Mucosa of gallbladder (tissue), 1 donor: ENCODE data around the gene UBE2QL1. TPM values are rescaled to one million over a fixed set of nuclear protein-coding genes. Genes with fewer than 3 reads are reported as not detected.

Experiments
- DNase-seq: peaks from one replicate; pipeline ENCODE4 v3.0.0-alpha.2; 2020; ENCODE audit warnings: low spot score
- total RNA-seq: library from RNA; stranded (reverse); gene quantifications from one replicate; pipeline ENCODE4 v1.2.1, GENCODE V29; 2021
- donor health status: DM: no; HTN: no; CAD: no.

Gene UBE2QL1
- total RNA-seq, 1 donor from 2014 or later = 1.6 TPM

DNA sequence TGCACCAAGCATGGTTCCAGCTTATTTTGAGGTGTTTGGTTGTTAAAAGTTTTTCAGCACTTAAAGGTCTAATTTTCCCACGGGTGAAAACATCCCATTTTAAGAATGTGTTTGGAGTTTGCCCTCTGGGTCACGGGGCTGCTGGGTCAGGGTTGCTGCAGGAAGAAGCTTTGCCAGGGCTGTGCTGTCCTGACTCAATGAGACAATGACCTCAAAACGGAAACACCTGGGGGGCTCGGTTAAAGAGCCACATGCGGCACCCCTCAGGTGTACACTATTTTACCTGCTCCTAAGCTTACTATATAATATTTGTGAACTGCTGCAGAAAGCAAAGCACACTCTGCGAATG, 27.6 kb downstream of the UBE2QL1 start:
- DNase-seq = no peak

- no peak for DNase-seq
Observed at GRCh38 chr5:6478793-6479192, 30.1 kb downstream of the UBE2QL1 start.

- no peak for DNase-seq
Observed at GRCh38 chr5:6480133-6481051, 31.7 kb downstream of the UBE2QL1 start.

GRCh38 chr5:6482735-6483134, 34.1 kb downstream of the UBE2QL1 start:
- no peak for DNase-seq

DNA sequence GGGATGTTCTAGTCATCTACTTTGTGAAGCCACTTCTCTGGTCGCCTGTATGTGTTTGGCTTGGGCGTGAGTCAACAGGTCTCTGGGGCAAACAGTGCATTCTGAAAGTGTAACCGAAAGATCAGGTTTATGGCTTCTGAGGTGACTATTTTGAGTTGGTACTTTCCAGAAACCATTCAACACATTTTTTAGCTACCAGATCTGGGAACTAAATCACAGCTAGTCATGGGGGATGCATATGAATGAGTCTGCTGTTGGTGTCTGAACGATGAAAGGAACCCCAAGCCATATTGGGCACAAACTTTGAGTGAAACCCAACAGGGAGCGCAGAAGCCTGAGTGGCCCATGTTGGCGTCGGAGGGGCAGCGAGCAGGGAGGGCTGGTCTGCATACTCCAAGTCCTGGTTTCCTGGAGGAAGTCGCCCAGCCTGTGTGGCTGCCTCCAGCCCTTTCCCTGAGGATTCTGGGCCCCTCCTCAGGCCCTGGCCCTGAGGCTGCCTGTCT, 35.3 kb downstream of the UBE2QL1 start:
- no peak for DNase-seq

- no peak for DNase-seq
Observed at GRCh38 chr5:6484446-6484845, 35.8 kb downstream of the UBE2QL1 start.

- DNase-seq = no peak
Observed at GRCh38 chr5:6484899-6485298, 36.2 kb downstream of the UBE2QL1 start.

GRCh38 chr5:6485441-6485840, 36.8 kb downstream of the UBE2QL1 start:
- DNase-seq = no peak

- DNase-seq = no peak
Observed at GRCh38 chr5:6486074-6486473, 37.4 kb downstream of the UBE2QL1 start.

DNA sequence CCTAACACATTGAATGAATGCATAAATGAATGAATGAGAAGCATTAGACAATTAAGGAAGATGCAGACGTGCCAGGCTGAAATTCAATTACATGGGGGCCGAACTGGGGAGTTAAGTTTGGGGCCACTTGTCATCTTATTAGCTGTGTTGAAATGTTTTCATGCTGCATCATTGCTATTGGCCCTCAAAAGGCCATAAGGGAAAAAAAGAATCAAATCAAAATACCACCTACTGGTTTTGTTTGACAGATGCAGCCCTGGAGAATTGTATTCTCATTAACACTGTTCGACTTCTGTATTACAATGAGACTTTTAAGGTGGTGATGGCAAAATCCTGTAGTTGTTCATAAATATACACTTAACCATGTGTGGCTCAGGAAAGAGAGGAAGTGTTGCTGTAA, 38.4 kb downstream of the UBE2QL1 start:
- no peak for DNase-seq

GRCh38 chr5:6488021-6488420, 39.4 kb downstream of the UBE2QL1 start:
- no peak for DNase-seq

DNA sequence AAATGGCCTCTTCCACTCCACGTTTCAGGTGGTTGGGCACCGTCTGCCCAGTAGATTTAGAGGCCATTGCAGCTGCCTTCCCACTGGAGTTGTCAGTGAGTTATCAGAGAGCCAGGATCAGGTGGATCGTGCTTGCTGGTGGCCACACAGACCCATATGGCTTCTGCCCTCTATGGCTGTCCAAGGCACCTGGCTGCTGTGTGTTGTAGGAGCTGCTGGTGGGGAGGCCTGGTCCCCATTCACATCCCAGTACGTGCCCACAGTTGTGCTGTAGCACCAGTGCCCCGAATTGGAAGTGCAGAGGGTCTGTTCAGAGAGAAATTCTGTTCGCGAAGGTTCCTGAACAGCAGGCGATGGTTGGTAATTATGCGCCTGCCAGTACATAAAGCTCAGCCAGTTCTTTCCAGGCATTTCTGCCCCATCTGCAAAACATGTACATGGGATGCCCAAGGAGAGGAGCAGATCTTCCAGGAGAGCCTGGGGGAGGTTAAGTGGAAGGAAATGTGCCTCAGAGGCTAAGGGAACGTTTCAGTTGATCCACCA, 41.1 kb downstream of the UBE2QL1 start:
- DNase-seq = no peak

DNA sequence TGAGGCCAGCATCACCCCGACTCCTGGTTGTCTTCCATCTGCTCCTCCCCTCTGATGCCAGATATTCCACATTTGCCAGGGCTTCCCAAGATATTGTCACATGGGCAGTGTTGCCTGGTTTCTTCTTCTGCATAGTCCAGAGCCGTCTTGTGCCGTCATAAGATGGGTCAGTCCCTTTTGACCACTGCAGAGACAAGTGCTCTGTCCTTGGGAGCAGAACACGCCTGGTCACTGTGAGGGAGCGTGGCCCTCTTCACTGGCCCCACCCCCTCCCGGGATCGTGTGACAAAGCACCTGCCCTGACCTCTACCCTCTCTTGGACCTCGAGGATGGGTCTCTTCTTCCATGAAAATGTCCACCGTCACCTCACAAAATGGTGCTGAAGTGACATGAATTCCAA, 41.6 kb downstream of the UBE2QL1 start:
- no peak for DNase-seq

GRCh38 chr5:6490693-6491092, 42.0 kb downstream of the UBE2QL1 start:
- no peak for DNase-seq

- no peak for DNase-seq
Observed at GRCh38 chr5:6491196-6491918, 42.7 kb downstream of the UBE2QL1 start.

GRCh38 chr5:6491919-6492290, 43.2 kb downstream of the UBE2QL1 start:
- no peak for DNase-seq

DNA sequence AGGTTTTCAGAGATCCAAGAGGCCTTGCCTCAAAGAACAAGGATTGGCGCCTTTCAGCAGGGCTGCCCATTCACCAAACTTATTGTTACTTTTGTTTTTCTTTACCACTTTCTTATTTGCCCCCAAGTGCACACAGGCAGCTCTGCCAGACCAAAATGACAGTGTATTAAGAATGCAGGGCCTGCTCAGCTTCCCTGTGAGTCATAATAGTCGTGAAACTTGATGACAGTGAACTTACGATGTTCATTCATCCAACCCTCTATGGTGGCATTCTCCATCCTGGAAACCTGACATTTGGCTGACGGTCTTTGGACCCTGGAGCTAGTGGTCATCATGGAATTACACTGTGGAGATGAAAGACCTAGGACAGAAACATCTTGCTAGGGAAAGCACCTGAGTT, 44.3 kb downstream of the UBE2QL1 start:
- DNase-seq = no peak

- no peak for DNase-seq
Observed at GRCh38 chr5:6493681-6494454, 45.2 kb downstream of the UBE2QL1 start.

- no peak for DNase-seq
Observed at GRCh38 chr5:6494939-6495338, 46.3 kb downstream of the UBE2QL1 start.

DNA sequence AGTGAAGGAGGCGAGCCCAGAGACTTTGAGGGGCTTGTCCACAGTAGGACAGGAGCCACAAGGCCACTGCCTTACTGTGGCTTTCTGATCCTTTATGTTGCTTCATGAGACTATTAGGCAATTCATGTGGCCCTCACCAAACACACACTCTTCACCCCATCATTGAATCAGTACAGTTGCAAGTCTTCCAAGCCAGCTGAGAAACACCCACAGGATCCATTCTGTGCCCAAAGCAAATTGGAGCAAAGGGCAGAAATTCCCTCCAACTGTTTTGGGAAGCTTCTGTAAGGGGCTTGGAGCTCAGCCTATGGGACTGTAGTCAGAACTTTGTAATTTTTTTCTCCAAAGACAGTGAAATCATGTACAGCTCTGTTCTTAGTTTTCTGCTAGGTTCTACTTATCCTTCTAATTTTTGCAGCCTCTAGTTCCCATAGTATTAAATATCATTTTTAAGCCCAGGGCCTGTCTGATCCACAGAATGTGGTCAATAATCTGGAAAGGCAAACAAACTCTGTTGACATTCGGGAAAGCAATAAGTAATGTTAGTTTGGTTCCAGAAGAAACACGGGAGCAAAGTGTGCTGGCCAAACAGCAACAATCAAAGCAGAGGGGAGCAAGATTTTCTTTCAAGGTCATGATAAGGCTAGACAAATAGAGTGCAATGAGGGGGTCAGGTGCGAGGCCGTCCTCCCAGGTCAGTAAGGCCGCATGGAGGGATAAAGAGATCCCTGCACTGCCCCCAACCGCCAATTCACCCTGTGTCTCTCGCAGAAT, 47.0 kb downstream of the UBE2QL1 start:
- DNase-seq = no peak

- DNase-seq = no peak
Observed at GRCh38 chr5:6496207-6496584, 47.5 kb downstream of the UBE2QL1 start.
